ENCODE measurements around the gene SHISAL1.

SHISAL1 gene

GRCh38 chr22:44344407-44344806 lies 31.7 kb upstream of the SHISAL1 start:
- no peak for TF ChIP-seq CTCF (IDR thresholded peaks at IDR 0.05; ENCODE audit: insufficient read depth, missing control alignments)
- no peak for DNase-seq (ENCODE audit: insufficient read length, low spot score)
- no peak for FAIRE-seq

GRCh38 chr22:44342347-44342956 lies 29.7 kb upstream of the SHISAL1 start:
- no peak for FAIRE-seq
- TF ChIP-seq CTCF (IDR thresholded peaks at IDR 0.05; ENCODE audit: insufficient read depth, missing control alignments) = no peak
- no peak for DNase-seq (ENCODE audit: insufficient read length, low spot score)

- FAIRE-seq = no peak
- DNase-seq (ENCODE audit: insufficient read length, low spot score) = no peak
- no peak for TF ChIP-seq CTCF (IDR thresholded peaks at IDR 0.05; ENCODE audit: insufficient read depth, missing control alignments)
Measured at GRCh38 chr22:44341431-44342346, 28.9 kb upstream of the SHISAL1 start.

- DNase-seq (ENCODE audit: insufficient read length, low spot score) (no peak), FAIRE-seq (no peak)
- no peak for TF ChIP-seq CTCF (IDR thresholded peaks at IDR 0.05; ENCODE audit: insufficient read depth, missing control alignments)
Measured at GRCh38 chr22:44340271-44341239, 27.8 kb upstream of the SHISAL1 start.

GRCh38 chr22:44338906-44339305 lies 26.2 kb upstream of the SHISAL1 start:
- DNase-seq (ENCODE audit: insufficient read length, low spot score) (no peak), FAIRE-seq (no peak)
- no peak for TF ChIP-seq CTCF (IDR thresholded peaks at IDR 0.05; ENCODE audit: insufficient read depth, missing control alignments)

- FAIRE-seq = no peak
- no peak for DNase-seq (ENCODE audit: insufficient read length, low spot score)
- TF ChIP-seq CTCF (IDR thresholded peaks at IDR 0.05; ENCODE audit: insufficient read depth, missing control alignments) = no peak
Measured at GRCh38 chr22:44338177-44338810, 25.5 kb upstream of the SHISAL1 start.
